Common myeloid progenitor, CD34-positive (primary cell): ENCODE measurements around the gene ELOVL5.
"Not testable (repeated sequence)": the region's sequence is repeated elsewhere in the genome, so short reads cannot be mapped to it uniquely, and the experiment has no call there.

Experiments
- CTCF ChIA-PET: fragments of 350-600 bp; sonication (Branson Sonifier 250); formaldehyde crosslinking; loops from one replicate; lab custom pipeline; 2021; ENCODE audit warnings: antibody characterized with exemption; lab: Charles Lee
- POLR2A ChIA-PET: fragments of 350-600 bp; sonication (Branson Sonifier 250); formaldehyde crosslinking; loops from one replicate; lab custom pipeline; 2021; ENCODE audit warnings: antibody characterized with exemption; lab: Charles Lee
- DNase-seq, 3 donors: peaks; one replicate each; pipeline versions ENCODE4 v3.0.0 to v3.0.0-alpha.2; 2013
- H3K27ac ChIP-seq, 2 experiments: 1 replicate in 1 of 2; 2 replicates in 1 of 2; pipeline ENCODE4 v1.7.0; 2013; ENCODE audit warnings: inconsistent platforms in 2 of 2, low read length in 2 of 2, mild to moderate bottlenecking in 2 of 2, low read depth in 1 of 2, moderate library complexity in 1 of 2; ENCODE audit not compliant: severe bottlenecking in 2 of 2, insufficient read depth in 1 of 2, poor library complexity in 1 of 2
- H3K27me3 ChIP-seq, 5 experiments: replicated peaks in 2 of 5; 1 replicate in 3 of 5; 2 replicates in 2 of 5; pipeline versions ENCODE4 v1.6.1 to v1.7.0; 2013; ENCODE audit warnings: low read length in 4 of 5, mild to moderate bottlenecking in 2 of 5, moderate library complexity in 2 of 5, inconsistent platforms in 1 of 5; ENCODE audit not compliant: insufficient read depth in 5 of 5, control insufficient read depth in 4 of 5
- H3K36me3 ChIP-seq, 4 experiments: 1 replicate in 2 of 4; 2 replicates in 2 of 4; pipeline versions ENCODE4 v1.6.1 to v1.7.0; 2013; ENCODE audit warnings: low read length in 3 of 4, control low read depth in 1 of 4, mild to moderate bottlenecking in 1 of 4; ENCODE audit not compliant: control insufficient read depth in 4 of 4, insufficient read depth in 4 of 4
- H3K4me1 ChIP-seq, 4 experiments: 1 replicate in 3 of 4; 2 replicates in 1 of 4; pipeline versions ENCODE4 v1.6.1 to v1.7.1; 2013; ENCODE audit warnings: low read length in 3 of 4, mild to moderate bottlenecking in 3 of 4, control low read depth in 1 of 4, inconsistent platforms in 1 of 4, moderate library complexity in 1 of 4; ENCODE audit not compliant: control insufficient read depth in 4 of 4, insufficient read depth in 4 of 4; ENCODE audit errors: control extremely low read depth in 1 of 4
- H3K4me3 ChIP-seq, 7 experiments: 1 replicate in 4 of 7; 2 replicates in 3 of 7; pipeline versions ENCODE4 v1.5.1 to v1.7.0; 2013; ENCODE audit warnings: mild to moderate bottlenecking in 7 of 7, low read length in 6 of 7, moderate library complexity in 6 of 7, inconsistent platforms in 2 of 7, low read depth in 2 of 7, control low read depth in 1 of 7; ENCODE audit not compliant: insufficient read depth in 4 of 7, control insufficient read depth in 1 of 7; ENCODE audit errors: extremely low read depth in 1 of 7
- H3K9me3 ChIP-seq, 5 experiments: 1 replicate in 4 of 5; 2 replicates in 1 of 5; pipeline versions ENCODE4 v1.6.1 to v1.7.1; 2013; ENCODE audit warnings: low read length in 4 of 5, mild to moderate bottlenecking in 2 of 5, inconsistent platforms in 1 of 5, low read depth in 1 of 5, moderate library complexity in 1 of 5; ENCODE audit not compliant: control insufficient read depth in 4 of 5, insufficient read depth in 2 of 5; ENCODE audit errors: control extremely low read depth in 1 of 5
- WGBS: methylation state at CpG from one replicate; pipeline ENCODE4 v1.1.5; 2013; ENCODE audit not compliant: insufficient coverage; 5-methylcytosine and 5-hydroxymethylcytosine counted together

Gene ELOVL5

DNA sequence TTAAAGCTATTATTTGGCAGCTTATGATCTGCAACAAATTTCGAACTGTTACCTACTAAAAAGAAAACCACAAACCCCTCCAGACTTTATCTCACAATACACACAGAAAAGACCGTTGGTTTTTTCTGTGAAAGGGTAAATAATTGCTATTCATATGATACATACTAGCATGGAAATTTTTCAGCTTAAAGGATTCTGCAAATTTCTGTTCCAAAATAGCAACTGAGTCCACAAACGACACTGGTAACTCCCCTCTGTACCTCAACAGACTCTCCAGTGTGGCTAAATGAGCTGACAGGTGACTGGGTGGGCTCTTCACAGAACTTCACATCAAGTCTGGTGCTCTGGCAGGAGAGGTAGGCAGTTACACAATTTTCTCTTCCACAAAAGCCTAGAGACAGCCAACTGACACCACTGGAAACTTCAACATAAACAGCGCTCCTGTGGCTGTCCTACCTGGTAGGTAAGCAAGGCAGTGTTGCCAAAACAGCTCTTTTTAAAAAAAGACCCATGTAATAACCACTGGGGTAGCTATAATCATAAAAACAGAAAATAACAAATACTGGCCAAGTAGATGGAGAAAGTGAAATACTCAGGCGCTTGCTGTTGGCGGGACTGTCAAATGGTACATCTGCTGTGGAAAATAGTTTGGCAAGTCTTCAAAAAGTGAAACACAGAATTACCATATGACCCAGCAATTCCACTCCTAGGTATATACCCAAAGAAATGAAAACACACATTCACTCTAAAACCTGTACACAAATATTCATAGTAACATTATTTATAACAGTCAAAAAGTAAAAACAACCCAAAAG, 37.8 kb downstream of the ELOVL5 start:
- Histone ChIP-seq H3K36me3 (no peaks in the 10 kb centered on the region), H3K4me3 (peak overlapping the region in 5 of 7 experiments; percentile 6 to 48 (median 26)), H3K27me3 (no peaks in the 10 kb centered on the region), H3K4me1 (peaks cover 37 to 87% (median 64%) of the 10 kb centered on the region in 4 experiments), H3K27ac (peak overlapping the region; percentile 74 to 88), H3K9me3 (no peaks in the 10 kb centered on the region)
- CTCF ChIA-PET, result interaction anchor here (1.5 to 5.9 kb wide), 5 partner anchors 11 to 37 kb away, joined by 3 to 22 read pairs (median 6); no protein-coding TSS in a partner anchor
- WGBS, result 0% methylated on average over 1 of the region's 6 CpGs
- peak in 2 of 3 donors; percentile 38 to 66 for DNase-seq
- POLR2A ChIA-PET, result interaction anchor here (0.6 to 1.4 kb wide), 3 partner anchors 9 to 38 kb away, joined by 3 to 4 read pairs (median 4); partner anchors contain the start of gene ELOVL5

- ChIA-PET POLR2A (interaction anchor here (1.4 kb wide), 2 partner anchors 8 to 39 kb away, joined by 4 read pairs; partner anchors contain the start of gene ELOVL5), CTCF (interaction anchor here (1.3 to 5.9 kb wide), 10 partner anchors 10 to 137 kb away, joined by 3 to 22 read pairs (median 5); no protein-coding TSS in a partner anchor)
- H3K4me3 ChIP-seq, result peak overlapping the region in 2 of 7 experiments; percentile 0 to 45
- H3K9me3 ChIP-seq, result no peaks in the 10 kb centered on the region
- no peaks in the 10 kb centered on the region for H3K36me3 ChIP-seq
- peak overlapping the region; percentile 74 to 88 for H3K27ac ChIP-seq
- peak in 1 of 3 donors; percentile 35 for DNase-seq
- H3K27me3 ChIP-seq, result no peaks in the 10 kb centered on the region
- peaks cover 37 to 76% (median 62%) of the 10 kb centered on the region in 4 experiments for H3K4me1 ChIP-seq
- no CpG with 5 or more reads among the region's 4 CpGs for WGBS
These were observed 38.8 kb downstream of the ELOVL5 start for GRCh38 chr6:53309901-53310300.

DNA sequence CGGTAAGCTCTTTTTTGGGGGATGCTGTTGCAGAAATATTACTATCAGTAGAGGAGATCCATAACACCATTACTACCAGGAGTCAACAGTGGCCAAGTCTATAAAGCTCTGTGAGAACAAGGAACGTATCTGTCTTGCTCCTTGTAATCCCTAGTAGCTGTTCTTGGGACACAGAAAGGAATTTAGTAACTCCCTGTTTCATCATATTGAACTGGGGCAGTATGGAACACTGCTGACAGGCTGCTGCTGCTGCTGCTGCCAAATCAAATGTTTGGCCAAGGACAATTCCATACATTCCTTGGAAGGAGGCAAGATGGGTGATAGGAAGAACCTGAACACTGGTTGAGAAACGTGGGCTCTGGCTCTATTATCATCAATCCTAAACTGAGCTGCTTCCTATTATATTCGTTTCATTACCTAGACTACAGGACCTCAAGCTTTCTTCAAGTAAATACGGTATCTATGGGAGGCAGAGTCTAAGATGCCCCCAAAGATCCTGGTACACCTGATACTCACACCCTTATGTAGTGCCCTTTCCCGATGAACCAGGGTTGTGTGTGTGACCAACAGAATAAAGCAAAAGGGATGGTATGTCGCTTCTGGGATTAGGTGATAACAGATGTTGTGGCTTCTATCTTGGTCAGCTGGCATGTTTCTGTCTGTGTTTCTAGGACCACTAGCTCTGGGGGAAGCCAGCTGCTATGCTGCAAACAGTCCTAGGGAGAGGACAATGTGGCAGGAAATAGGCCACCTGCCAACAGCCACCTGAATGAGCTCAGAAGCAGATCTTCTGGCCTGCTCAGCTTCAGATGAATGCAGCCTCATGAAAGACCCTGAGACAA, 39.5 kb downstream of the ELOVL5 start:
- peaks cover 34 to 71% (median 57%) of the 10 kb centered on the region in 4 experiments for H3K4me1 ChIP-seq
- H3K27ac ChIP-seq, result peak overlapping the region; percentile 74 to 88
- 40% methylated on average over 3 of the region's 7 CpGs for WGBS
- ChIA-PET POLR2A (interaction anchor here (1.4 kb wide), 1 partner anchor 39 kb away, joined by 4 read pairs; the partner anchor contains the start of gene ELOVL5), CTCF (interaction anchor here (1.3 to 5.9 kb wide), 11 partner anchors 9 to 175 kb away, joined by 3 to 22 read pairs (median 6); partner anchors contain the start of gene ELOVL5)
- no peaks in the 10 kb centered on the region for H3K36me3 ChIP-seq
- peak overlapping the region in 2 of 7 experiments; percentile 0 to 45 for H3K4me3 ChIP-seq
- no peaks in the 10 kb centered on the region for H3K9me3 ChIP-seq
- DNase-seq, result peak in 2 of 3 donors; percentile 86 to 91
- H3K27me3 ChIP-seq, result no peaks in the 10 kb centered on the region

- no peaks in the 10 kb centered on the region for H3K9me3 ChIP-seq
- WGBS, result 83% methylated on average over 1 of the region's 1 CpG
- H3K27me3 ChIP-seq, result no peaks in the 10 kb centered on the region
- CTCF ChIA-PET, result no interaction called here
- DNase-seq, result peak in 1 of 3 donors; percentile 47
- POLR2A ChIA-PET, result no interaction called here
- H3K4me3 ChIP-seq, result no peak overlapping the region
- no peaks in the 10 kb centered on the region for H3K36me3 ChIP-seq
- H3K27ac ChIP-seq, result no peak overlapping the region
- peaks cover 46 to 72% (median 62%) of the 10 kb centered on the region in 4 experiments for H3K4me1 ChIP-seq
These were observed 41.9 kb downstream of the ELOVL5 start for GRCh38 chr6:53306819-53307347.

GRCh38 chr6:53306217-53306616, 42.5 kb downstream of the ELOVL5 start:
- H3K36me3 ChIP-seq, DNase-seq, H3K9me3 ChIP-seq, H3K4me3 ChIP-seq, H3K27me3 ChIP-seq, CTCF ChIA-PET, H3K27ac ChIP-seq, POLR2A ChIA-PET: not testable (repeated sequence)
- H3K4me1 ChIP-seq, result peaks cover 53 to 77% (median 64%) of the 10 kb centered on the region in 4 experiments
- no CpG with 5 or more reads among the region's 1 CpG for WGBS

- H3K27me3 ChIP-seq, POLR2A ChIA-PET, CTCF ChIA-PET, H3K27ac ChIP-seq, H3K9me3 ChIP-seq, DNase-seq, H3K4me3 ChIP-seq, H3K36me3 ChIP-seq: not testable (repeated sequence)
- peaks cover 53 to 77% (median 64%) of the 10 kb centered on the region in 4 experiments for H3K4me1 ChIP-seq
- WGBS, result 100% methylated on average over 3 of the region's 37 CpGs
These were observed 43.2 kb downstream of the ELOVL5 start for GRCh38 chr6:53305506-53306005.
